CD14-positive monocyte (primary cell): ENCODE data around the gene PNMA8C. TPM values are rescaled to one million over a fixed set of nuclear protein-coding genes. Genes with fewer than 3 reads are reported as not detected.

Source experiments
- DNase-seq, 3 donors: peaks; one replicate each; pipeline ENCODE4 v3.0.0-alpha.2; 2011 to 2022
- H2AFZ ChIP-seq: 2 replicates; pipeline ENCODE4 v1.6.0; 2012; ENCODE audit warnings: mild to moderate bottlenecking, low read depth, low read length, inconsistent platforms; ENCODE audit not compliant: insufficient read depth, poor library complexity, severe bottlenecking
- H3K27ac ChIP-seq, 2 donors: 1 replicate in 1 of 2; 2 replicates in 1 of 2; pipeline ENCODE4 v1.5.1; 2012 to 2013; ENCODE audit warnings: low read length in 2 of 2, control low read depth in 1 of 2, inconsistent platforms in 1 of 2, low read depth in 1 of 2, mild to moderate bottlenecking in 1 of 2
- H3K27me3 ChIP-seq, 2 donors: one replicate each; pipeline versions ENCODE4 v1.6.0 to v1.6.1; 2011 to 2013; ENCODE audit warnings: low read length in 2 of 2; ENCODE audit not compliant: control insufficient read depth in 2 of 2, insufficient read depth in 2 of 2
- H3K36me3 ChIP-seq, 2 donors: replicated peaks in 1 of 2; 1 replicate in 1 of 2; 2 replicates in 1 of 2; pipeline versions ENCODE4 v1.5.1 to v1.6.1; 2012 to 2013; ENCODE audit warnings: low read length in 2 of 2, control low read depth in 1 of 2, inconsistent platforms in 1 of 2, mild to moderate bottlenecking in 1 of 2; ENCODE audit not compliant: insufficient read depth in 2 of 2, control insufficient read depth in 1 of 2
- H3K4me1 ChIP-seq, 2 donors: 1 replicate in 1 of 2; 2 replicates in 1 of 2; pipeline versions ENCODE4 v1.5.1 to v1.6.1; 2012 to 2013; ENCODE audit warnings: low read length in 2 of 2, control low read depth in 1 of 2, inconsistent platforms in 1 of 2, mild to moderate bottlenecking in 1 of 2, moderate library complexity in 1 of 2; ENCODE audit not compliant: insufficient read depth in 2 of 2, control insufficient read depth in 1 of 2
- H3K4me2 ChIP-seq: replicated peaks from 2 replicates; pipeline ENCODE3; 2012; ENCODE audit warnings: low read length, moderate library complexity, mild to moderate bottlenecking; ENCODE audit not compliant: poor library complexity, severe bottlenecking; ENCODE audit errors: extremely low read depth
- H3K4me3 ChIP-seq, 3 experiments: fragments of 200-600 bp in 1 of 3; sonication (generic) in 1 of 3; replicated peaks in 1 of 3; 1 replicate in 2 of 3; 2 replicates in 1 of 3; pipeline ENCODE4 v1.5.1; 2011 to 2013; ENCODE audit warnings: low read length in 3 of 3, mild to moderate bottlenecking in 3 of 3, control low read depth in 2 of 3, low read depth in 2 of 3, inconsistent platforms in 1 of 3, moderate library complexity in 1 of 3
- H3K79me2 ChIP-seq: 2 replicates; pipeline ENCODE4 v1.6.0; 2012; ENCODE audit warnings: mild to moderate bottlenecking, control low read depth, inconsistent platforms, low read length, moderate library complexity; ENCODE audit not compliant: insufficient read depth
- H3K9ac ChIP-seq: 2 replicates; pipeline ENCODE4 v1.6.0; 2017; ENCODE audit warnings: low read length, mild to moderate bottlenecking; ENCODE audit not compliant: insufficient read depth, poor library complexity, severe bottlenecking
- H3K9me3 ChIP-seq, 2 donors: replicated peaks in 1 of 2; 1 replicate in 1 of 2; 2 replicates in 1 of 2; pipeline versions ENCODE4 v1.5.1 to v1.6.1; 2012 to 2013; ENCODE audit warnings: low read length in 2 of 2, control low read depth in 1 of 2; ENCODE audit not compliant: control insufficient read depth in 1 of 2, insufficient read depth in 1 of 2
- H4K20me1 ChIP-seq: 2 replicates; pipeline ENCODE4 v1.6.0; 2012; ENCODE audit warnings: mild to moderate bottlenecking, low read length, control low read depth, moderate library complexity; ENCODE audit not compliant: insufficient read depth
- H3K27ac Mint-ChIP-seq, 7 donors: one replicate each; pipeline ENCODE4 v1.8.0; 2020; ENCODE audit warnings: mild to moderate bottlenecking in 7 of 7, mixed read lengths in 7 of 7, moderate library complexity in 6 of 7, inconsistent platforms in 2 of 7
- H3K27me3 Mint-ChIP-seq, 3 donors: one replicate each; pipeline ENCODE4 v1.8.0; 2021 to 2022; ENCODE audit warnings: low read depth in 3 of 3, mild to moderate bottlenecking in 3 of 3, mixed read lengths in 3 of 3, moderate library complexity in 3 of 3, inconsistent platforms in 1 of 3
- H3K36me3 Mint-ChIP-seq, 2 donors: one replicate each; pipeline ENCODE4 v1.8.0; 2020; ENCODE audit warnings: mixed read lengths in 2 of 2, inconsistent platforms in 1 of 2, mild to moderate bottlenecking in 1 of 2
- H3K4me1 Mint-ChIP-seq: one replicate; pipeline ENCODE4 v1.8.0; 2020; ENCODE audit warnings: mild to moderate bottlenecking, mixed read lengths
- H3K4me3 Mint-ChIP-seq, 2 donors: one replicate each; pipeline ENCODE4 v1.8.0; 2020; ENCODE audit warnings: mild to moderate bottlenecking in 2 of 2, mixed read lengths in 2 of 2, moderate library complexity in 1 of 2
- H3K9me3 Mint-ChIP-seq, 7 donors: one replicate each; pipeline ENCODE4 v1.8.0; 2020 to 2022; ENCODE audit warnings: mixed read lengths in 7 of 7, mild to moderate bottlenecking in 6 of 7, moderate library complexity in 6 of 7, inconsistent platforms in 2 of 7
- WGBS: methylation state at CpG from one replicate; pipeline ENCODE4 v1.1.5; 2013; ENCODE audit warnings: missing lambda C conversion rate; ENCODE audit not compliant: insufficient coverage; 5-methylcytosine and 5-hydroxymethylcytosine counted together
- intact Hi-C, 2 donors: fragments of 100-400 bp; cut with micrococcal nuclease; formaldehyde crosslinking; loops; one replicate each; pipeline versions ENCODE4 v1.15.0 to v1.15.1; 2023
- polyA plus RNA-seq, 3 donors: library from polyadenylated mRNA; depleted of rRNA in 1 of 3; unstranded in 2 of 3; stranded (reverse) in 1 of 3; fragments of 300-500 nt in 2 of 3; fragments of >200 nt in 1 of 3; fragmentation: Illumina TruSeq in 2 of 3; gene quantifications; 1 replicate in 2 of 3; 2 replicates in 1 of 3; pipeline ENCODE4 v1.2.3, GENCODE V29; 2012 to 2021
- TF ChIP-seq, protein P1 (sequence below): fragments of 200-600 bp; IDR thresholded peaks from one replicate; pipeline ENCODE4 v1.8.0; 2022; ENCODE audit warnings: antibody characterized with exemption, mild to moderate bottlenecking

The PNMA8C gene
- polyA plus RNA-seq, 3 donors: not detected

DNA sequence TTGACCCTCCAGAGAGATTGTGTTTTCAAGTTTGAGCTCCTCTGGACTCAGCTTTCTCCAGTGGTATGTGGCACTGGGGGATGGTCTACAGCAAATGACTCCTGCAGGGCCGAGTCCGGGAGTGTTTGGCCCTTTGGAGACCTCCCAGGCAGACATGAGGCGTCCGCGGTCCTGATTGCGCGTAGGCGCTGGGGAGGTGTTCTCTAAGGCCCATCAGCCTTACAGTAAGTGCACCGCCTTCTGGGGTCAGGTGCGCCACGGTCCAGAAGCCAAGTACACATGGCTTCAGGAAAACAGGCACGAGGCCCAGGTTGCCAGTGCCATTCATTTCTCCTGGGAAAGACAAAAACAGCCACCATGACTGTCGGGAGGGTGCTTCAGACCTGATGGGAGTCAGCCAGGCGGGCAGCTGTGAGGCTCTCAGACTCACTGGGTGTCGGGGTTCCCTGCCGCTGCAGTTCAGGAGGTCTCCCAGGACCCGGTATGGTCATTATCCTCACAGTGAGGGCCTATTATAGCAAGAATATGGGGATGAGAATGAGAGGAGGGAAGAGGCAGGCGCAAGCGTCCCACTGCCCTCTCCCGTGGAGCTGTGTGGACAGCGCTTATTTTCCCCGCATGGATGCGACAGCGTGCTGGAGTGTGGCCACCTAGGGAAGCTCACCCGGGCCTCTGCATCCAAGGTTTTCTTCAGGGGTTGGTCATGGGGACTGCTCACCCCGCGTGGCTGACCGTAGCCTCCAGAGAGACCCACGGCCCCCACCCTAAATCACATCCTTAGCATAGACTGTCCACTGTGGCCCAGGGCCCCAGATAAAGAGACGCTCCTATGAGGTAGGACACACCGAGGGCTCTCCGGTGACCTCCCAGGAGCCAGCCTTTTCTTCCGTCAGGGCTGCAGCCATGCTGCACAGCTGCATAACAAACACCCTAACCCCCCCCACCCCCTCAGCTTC is 37.2 kb downstream of the PNMA8C start:
- TF ChIP-seq, protein P1, sequence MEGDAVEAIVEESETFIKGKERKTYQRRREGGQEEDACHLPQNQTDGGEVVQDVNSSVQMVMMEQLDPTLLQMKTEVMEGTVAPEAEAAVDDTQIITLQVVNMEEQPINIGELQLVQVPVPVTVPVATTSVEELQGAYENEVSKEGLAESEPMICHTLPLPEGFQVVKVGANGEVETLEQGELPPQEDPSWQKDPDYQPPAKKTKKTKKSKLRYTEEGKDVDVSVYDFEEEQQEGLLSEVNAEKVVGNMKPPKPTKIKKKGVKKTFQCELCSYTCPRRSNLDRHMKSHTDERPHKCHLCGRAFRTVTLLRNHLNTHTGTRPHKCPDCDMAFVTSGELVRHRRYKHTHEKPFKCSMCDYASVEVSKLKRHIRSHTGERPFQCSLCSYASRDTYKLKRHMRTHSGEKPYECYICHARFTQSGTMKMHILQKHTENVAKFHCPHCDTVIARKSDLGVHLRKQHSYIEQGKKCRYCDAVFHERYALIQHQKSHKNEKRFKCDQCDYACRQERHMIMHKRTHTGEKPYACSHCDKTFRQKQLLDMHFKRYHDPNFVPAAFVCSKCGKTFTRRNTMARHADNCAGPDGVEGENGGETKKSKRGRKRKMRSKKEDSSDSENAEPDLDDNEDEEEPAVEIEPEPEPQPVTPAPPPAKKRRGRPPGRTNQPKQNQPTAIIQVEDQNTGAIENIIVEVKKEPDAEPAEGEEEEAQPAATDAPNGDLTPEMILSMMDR: no peak
- H3K27me3 Mint-ChIP-seq: peaks cover 0 to 3% (median 0%) of the 10 kb centered on the region in 3 donors
- no peaks in the 10 kb centered on the region for H3K4me1 Mint-ChIP-seq
- Histone ChIP-seq H3K27me3 (no peaks in the 10 kb centered on the region), H4K20me1 (no peaks in the 10 kb centered on the region), H3K27ac (no peak overlapping the region), H3K9ac (no peak overlapping the region), H3K4me2 (no peak overlapping the region), H3K4me1 (no peaks in the 10 kb centered on the region), H3K79me2 (no peaks in the 10 kb centered on the region), H2AFZ (no peak overlapping the region), H3K9me3 (no peaks in the 10 kb centered on the region), H3K36me3 (peaks cover 50 to 52% of the 10 kb centered on the region in 2 donors), H3K4me3 (no peak overlapping the region)
- H3K36me3 Mint-ChIP-seq: peaks cover 53 to 54% of the 10 kb centered on the region in 2 donors
- H3K9me3 Mint-ChIP-seq: peaks cover 0 to 3% (median 0%) of the 10 kb centered on the region in 7 donors
- WGBS: 96% methylated on average over 27 of the region's 33 CpGs
- H3K27ac Mint-ChIP-seq: no peak overlapping the region
- intact Hi-C loops: no loop called here
- DNase-seq: no peak
- H3K4me3 Mint-ChIP-seq: no peak overlapping the region

DNA sequence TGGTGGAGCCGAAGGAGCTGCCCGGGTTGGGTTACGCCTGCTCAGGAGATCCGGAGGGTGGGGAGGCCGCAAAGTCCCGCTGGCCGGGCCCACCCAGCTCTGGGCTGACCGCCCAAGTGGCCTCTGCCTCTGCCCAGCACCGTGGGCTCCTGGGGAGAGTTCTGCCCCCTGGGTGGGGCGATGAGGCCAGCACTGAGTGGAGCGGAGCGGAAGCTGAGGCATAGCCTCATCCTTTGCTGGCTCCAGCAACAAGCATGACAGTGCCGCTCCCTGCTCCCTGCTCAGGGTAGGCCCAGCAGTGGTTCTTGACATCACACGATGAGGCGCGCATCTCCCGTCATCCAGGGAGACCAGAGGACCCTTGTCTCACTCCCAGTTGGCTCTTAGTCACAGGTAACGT is 37.9 kb downstream of the PNMA8C start:
- over 99% methylated on average over 18 of the region's 18 CpGs for WGBS
- Histone ChIP-seq H3K27ac (no peak overlapping the region), H3K9me3 (no peaks in the 10 kb centered on the region), H3K79me2 (no peaks in the 10 kb centered on the region), H4K20me1 (no peaks in the 10 kb centered on the region), H3K36me3 (peaks cover 56 to 57% of the 10 kb centered on the region in 2 donors), H3K4me3 (no peak overlapping the region), H3K9ac (no peak overlapping the region), H3K4me1 (no peaks in the 10 kb centered on the region), H3K27me3 (no peaks in the 10 kb centered on the region), H2AFZ (no peak overlapping the region), H3K4me2 (no peak overlapping the region)
- no peak overlapping the region for H3K27ac Mint-ChIP-seq
- peaks cover 0 to 1% (median 0%) of the 10 kb centered on the region in 3 donors for H3K27me3 Mint-ChIP-seq
- intact Hi-C loops: no loop called here
- H3K36me3 Mint-ChIP-seq: peaks cover 57 to 58% of the 10 kb centered on the region in 2 donors
- TF ChIP-seq, protein P1: no peak
- H3K4me1 Mint-ChIP-seq: no peaks in the 10 kb centered on the region
- DNase-seq: no peak
- peaks cover 0 to 3% (median 0%) of the 10 kb centered on the region in 7 donors for H3K9me3 Mint-ChIP-seq
- no peak overlapping the region for H3K4me3 Mint-ChIP-seq
